ENCODE data around the gene SLC5A4.
"Not testable (repeated sequence)": the region's sequence is repeated elsewhere in the genome, so short reads cannot be mapped to it uniquely, and the experiment has no call there.

Gene SLC5A4

GRCh38 chr22:32255217-32255616 is at the start of gene SLC5A4:
TSS of gene SLC5A4 (minus strand) at chr22:32255347. CDS start at chr22:32255329, 18 bp downstream.
- DNase-seq (ENCODE audit: extremely low read depth in 1 of 2, low read depth in 1 of 2), result no peak

GRCh38 chr22:32293921-32294320 is 38.8 kb upstream of the SLC5A4 start:
- DNase-seq (ENCODE audit: extremely low read depth in 1 of 2, low read depth in 1 of 2), result not testable (repeated sequence)

- no peak for DNase-seq (ENCODE audit: extremely low read depth in 1 of 2, low read depth in 1 of 2)
These were observed 31.2 kb upstream of the SLC5A4 start for GRCh38 chr22:32286290-32286840.

GRCh38 chr22:32281072-32281471 is 25.9 kb upstream of the SLC5A4 start:
- no peak for DNase-seq (ENCODE audit: extremely low read depth in 1 of 2, low read depth in 1 of 2)

GRCh38 chr22:32275353-32275752 is 20.2 kb upstream of the SLC5A4 start:
- DNase-seq (ENCODE audit: extremely low read depth in 1 of 2, low read depth in 1 of 2), result not testable (repeated sequence)

- DNase-seq (ENCODE audit: extremely low read depth in 1 of 2, low read depth in 1 of 2), result no peak
These were observed 16.2 kb upstream of the SLC5A4 start for GRCh38 chr22:32271389-32271788.

- DNase-seq (ENCODE audit: extremely low read depth in 1 of 2, low read depth in 1 of 2), result no peak
These were observed 15.7 kb upstream of the SLC5A4 start for GRCh38 chr22:32270641-32271369.

GRCh38 chr22:32269316-32269715 is 14.2 kb upstream of the SLC5A4 start:
- no peak for DNase-seq (ENCODE audit: extremely low read depth in 1 of 2, low read depth in 1 of 2)

GRCh38 chr22:32267011-32267410 is 11.9 kb upstream of the SLC5A4 start:
- no peak for DNase-seq (ENCODE audit: extremely low read depth in 1 of 2, low read depth in 1 of 2)

- DNase-seq (ENCODE audit: extremely low read depth in 1 of 2, low read depth in 1 of 2), result peak; percentile 1 to 40
These were observed 11.0 kb upstream of the SLC5A4 start for GRCh38 chr22:32265882-32266767.

GRCh38 chr22:32263678-32264077 is 8.5 kb upstream of the SLC5A4 start:
- DNase-seq (ENCODE audit: extremely low read depth in 1 of 2, low read depth in 1 of 2), result not testable (repeated sequence)

- DNase-seq (ENCODE audit: extremely low read depth in 1 of 2, low read depth in 1 of 2), result no peak
These were observed 6.2 kb upstream of the SLC5A4 start for GRCh38 chr22:32261306-32261705.

GRCh38 chr22:32258791-32259190 is 3.6 kb upstream of the SLC5A4 start:
- no peak for DNase-seq (ENCODE audit: extremely low read depth in 1 of 2, low read depth in 1 of 2)

- no peak for DNase-seq (ENCODE audit: extremely low read depth in 1 of 2, low read depth in 1 of 2)
These were observed 579 bp upstream of the SLC5A4 start for GRCh38 chr22:32255726-32256125.

- no peak for DNase-seq (ENCODE audit: extremely low read depth in 1 of 2, low read depth in 1 of 2)
These were observed 5.9 kb downstream of the SLC5A4 start for GRCh38 chr22:32249231-32249630.

GRCh38 chr22:32248276-32248675 is 6.9 kb downstream of the SLC5A4 start:
- no peak for DNase-seq (ENCODE audit: extremely low read depth in 1 of 2, low read depth in 1 of 2)

- DNase-seq (ENCODE audit: extremely low read depth in 1 of 2, low read depth in 1 of 2), result no peak
These were observed 9.0 kb downstream of the SLC5A4 start for GRCh38 chr22:32246166-32246565.

GRCh38 chr22:32245042-32245441 is 10.1 kb downstream of the SLC5A4 start:
- DNase-seq (ENCODE audit: extremely low read depth in 1 of 2, low read depth in 1 of 2), result no peak

GRCh38 chr22:32244547-32244946 is 10.6 kb downstream of the SLC5A4 start:
- no peak for DNase-seq (ENCODE audit: extremely low read depth in 1 of 2, low read depth in 1 of 2)

- no peak for DNase-seq (ENCODE audit: extremely low read depth in 1 of 2, low read depth in 1 of 2)
These were observed 14.7 kb downstream of the SLC5A4 start for GRCh38 chr22:32240461-32240860.

- no peak for DNase-seq (ENCODE audit: extremely low read depth in 1 of 2, low read depth in 1 of 2)
These were observed 17.2 kb downstream of the SLC5A4 start for GRCh38 chr22:32237906-32238305.

- DNase-seq (ENCODE audit: extremely low read depth in 1 of 2, low read depth in 1 of 2), result no peak
These were observed 18.2 kb downstream of the SLC5A4 start for GRCh38 chr22:32236970-32237369.

Measured in activated CD8-positive, alpha-beta memory T cell treated with anti-CD3 and anti-CD28 coated beads for 1 hour (primary cell).